B cell (primary cell): Measurements from ENCODE around the gene RFX2. TPM values are rescaled to one million over a fixed set of nuclear protein-coding genes. Genes with fewer than 3 reads are reported as not detected.

ENCODE experiments used
- ATAC-seq: fragments of 200-7000 bp; cut with Tn5 transposase; one replicate; pipeline ENCODE4 v1.10.0; 2021; ENCODE audit warnings: low read depth, mild to moderate bottlenecking, moderate number of reproducible peaks, moderate library complexity
- CTCF ChIA-PET: fragments of 350-600 bp; sonication (Branson Sonifier 250); formaldehyde crosslinking; loops from one replicate; lab custom pipeline; 2021; ENCODE audit warnings: antibody characterized with exemption, inconsistent platforms; lab: Charles Lee
- POLR2A ChIA-PET: fragments of 350-600 bp; sonication (Branson Sonifier 250); formaldehyde crosslinking; loops from one replicate; lab custom pipeline; 2021; ENCODE audit warnings: antibody characterized with exemption; lab: Charles Lee
- DNase-seq: peaks from one replicate; pipeline ENCODE4 v3.0.0; 2013
- H2AFZ ChIP-seq: 2 replicates; pipeline ENCODE4 v1.6.1; 2012; ENCODE audit warnings: mild to moderate bottlenecking, low read depth, low read length; ENCODE audit not compliant: insufficient read depth, poor library complexity, severe bottlenecking
- H3K27ac ChIP-seq, 2 donors: 1 replicate in 1 of 2; 2 replicates in 1 of 2; pipeline ENCODE4 v1.5.1; 2012 to 2013; ENCODE audit warnings: low read length in 2 of 2, mild to moderate bottlenecking in 2 of 2, moderate library complexity in 1 of 2
- H3K27me3 ChIP-seq, 4 experiments: fragments of 200-600 bp in 1 of 4; sonication (generic) in 1 of 4; replicated peaks in 1 of 4; 1 replicate in 2 of 4; 2 replicates in 2 of 4; pipeline versions ENCODE4 v1.6.1 to v1.7.0; 2013 to 2016; ENCODE audit warnings: low read length in 3 of 4, mild to moderate bottlenecking in 2 of 4, mixed read lengths in 1 of 4, moderate library complexity in 1 of 4; ENCODE audit not compliant: insufficient read depth in 4 of 4, control insufficient read depth in 3 of 4; ENCODE audit errors: control extremely low read depth in 1 of 4
- H3K36me3 ChIP-seq, 2 experiments: replicated peaks in 1 of 2; 1 replicate in 1 of 2; 2 replicates in 1 of 2; pipeline versions ENCODE4 v1.6.1 to v1.7.1; 2013; ENCODE audit warnings: low read length in 1 of 2; ENCODE audit not compliant: insufficient read depth in 2 of 2, control insufficient read depth in 1 of 2; ENCODE audit errors: control extremely low read depth in 1 of 2, extremely low read depth in 1 of 2
- H3K4me1 ChIP-seq, 2 donors: fragments of 200-600 bp in 1 of 2; sonication (generic) in 1 of 2; 1 replicate in 1 of 2; 2 replicates in 1 of 2; pipeline versions ENCODE4 v1.5.1 to v1.6.1; 2013 to 2017; ENCODE audit warnings: low read length in 2 of 2; ENCODE audit not compliant: control insufficient read depth in 2 of 2, insufficient read depth in 2 of 2
- H3K4me2 ChIP-seq: replicated peaks from 2 replicates; pipeline ENCODE3; 2012; ENCODE audit warnings: mild to moderate bottlenecking, low read depth, low read length; ENCODE audit not compliant: poor library complexity, severe bottlenecking
- H3K4me3 ChIP-seq, 5 experiments: fragments of 200-600 bp in 1 of 5; sonication (generic) in 1 of 5; 1 replicate in 3 of 5; 2 replicates in 2 of 5; pipeline versions ENCODE4 v1.5.1 to v1.7.0; 2011 to 2016; ENCODE audit warnings: low read length in 4 of 5, mild to moderate bottlenecking in 4 of 5, low read depth in 2 of 5, control low read depth in 1 of 5, moderate library complexity in 1 of 5; ENCODE audit not compliant: insufficient read depth in 1 of 5; ENCODE audit errors: control extremely low read depth in 1 of 5, extremely low read depth in 1 of 5
- H3K79me2 ChIP-seq: fragments of 200-600 bp; sonication (generic); one replicate; pipeline ENCODE4 v1.6.0; 2016; ENCODE audit warnings: low read length; ENCODE audit not compliant: control insufficient read depth, insufficient read depth
- H3K9ac ChIP-seq: fragments of 200-600 bp; sonication (generic); 2 replicates; pipeline ENCODE4 v1.6.1; 2017; ENCODE audit warnings: mild to moderate bottlenecking, low read length, moderate library complexity
- H3K9me3 ChIP-seq, 3 donors: one replicate each; pipeline versions ENCODE4 v1.6.1 to v1.7.1; 2013; ENCODE audit warnings: low read length in 2 of 3; ENCODE audit not compliant: control insufficient read depth in 2 of 3, insufficient read depth in 1 of 3; ENCODE audit errors: control extremely low read depth in 1 of 3
- H4K20me1 ChIP-seq: 2 replicates; pipeline ENCODE4 v1.6.0; 2012; ENCODE audit warnings: mild to moderate bottlenecking, low read length; ENCODE audit not compliant: insufficient read depth, control insufficient read depth, poor library complexity, severe bottlenecking
- H3K27ac Mint-ChIP-seq: one replicate; pipeline ENCODE4 v1.8.0; 2021; ENCODE audit warnings: mixed read lengths
- H3K27me3 Mint-ChIP-seq: one replicate; pipeline ENCODE4 v1.8.0; 2021; ENCODE audit warnings: mixed read lengths
- H3K4me1 Mint-ChIP-seq: one replicate; pipeline ENCODE4 v1.8.0; 2021; ENCODE audit warnings: mixed read lengths
- H3K4me3 Mint-ChIP-seq: one replicate; pipeline ENCODE4 v1.8.0; 2021; ENCODE audit warnings: mixed read lengths
- H3K9me3 Mint-ChIP-seq: one replicate; pipeline ENCODE4 v1.8.0; 2022; ENCODE audit warnings: mixed read lengths; ENCODE audit not compliant: insufficient read depth
- EZH2 ChIP-seq: IDR thresholded peaks from 2 replicates; pipeline ENCODE4 v1.6.1; 2012; ENCODE audit warnings: borderline replicate concordance, low read depth, mild to moderate bottlenecking, moderate library complexity, low read length; ENCODE audit not compliant: insufficient read depth, poor library complexity, severe bottlenecking
- WGBS: methylation state at CpG from one replicate; pipeline ENCODE4 v1.1.5; 2013; ENCODE audit warnings: missing lambda C conversion rate; ENCODE audit not compliant: insufficient coverage; 5-methylcytosine and 5-hydroxymethylcytosine counted together
- intact Hi-C: fragments of 100-400 bp; cut with micrococcal nuclease; formaldehyde crosslinking; loops from one replicate; pipeline ENCODE4 v1.10.0; 2022
- polyA plus RNA-seq: library from polyadenylated mRNA; depleted of rRNA; stranded (reverse); fragments of >200 nt; gene quantifications from 2 replicates; pipeline ENCODE4 v1.2.3, GENCODE V29; 2012
- total RNA-seq, 2 donors: library from RNA; stranded (reverse); fragments of 120-200 nt in 1 of 2; gene quantifications; 1 replicate in 1 of 2; 2 replicates in 1 of 2; pipeline versions ENCODE4 v1.2.3 to v1.2.4, GENCODE V29; 2013 to 2022
- TF ChIP-seq, protein P1 (sequence below): fragments of 200-600 bp; IDR thresholded peaks from one replicate; pipeline ENCODE4 v1.8.0; 2022; ENCODE audit warnings: antibody characterized with exemption, mild to moderate bottlenecking

Gene RFX2
- total and polyA plus RNA-seq, 2 donors (not counting 1 experiment from before 2014, with no cell fraction given), result 7.1 to 8.6 TPM

DNA sequence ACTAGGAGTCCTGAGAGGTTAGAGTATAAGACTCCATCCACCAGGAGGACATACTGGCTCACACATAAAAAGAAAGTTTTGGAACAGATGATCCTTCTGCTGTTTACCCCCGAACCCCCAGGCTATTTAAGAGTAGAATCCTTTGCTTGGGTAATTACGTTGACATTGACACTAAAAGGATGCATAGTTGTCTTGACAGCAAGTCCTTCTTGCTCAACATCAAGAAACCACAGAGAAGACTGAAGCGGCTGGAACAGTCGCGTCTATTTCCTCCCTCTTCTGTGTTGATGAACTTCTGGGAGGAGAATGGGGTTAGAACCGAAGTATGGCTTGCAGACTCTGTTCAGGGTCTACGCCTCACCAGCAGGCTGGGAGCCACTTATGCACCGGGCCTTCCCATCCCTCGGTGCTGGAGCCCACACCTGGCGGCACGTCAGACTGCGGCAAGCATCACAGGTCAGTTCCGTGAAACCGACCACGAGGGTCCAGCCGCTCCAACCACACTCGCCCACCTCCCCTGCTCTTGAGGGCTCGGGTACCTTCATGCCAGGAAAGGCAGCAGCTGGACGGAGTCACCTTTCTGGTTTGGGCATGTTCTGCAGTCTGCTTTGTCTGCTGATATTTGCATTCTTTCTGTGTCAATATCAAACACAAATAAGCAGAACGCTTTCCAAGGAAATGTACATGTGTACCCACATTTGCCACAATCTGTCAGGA is 90.0 kb downstream of the RFX2 start:
- no peaks in the 10 kb centered on the region for H3K9me3 Mint-ChIP-seq
- H2AFZ ChIP-seq, result no peak overlapping the region
- H3K4me3 Mint-ChIP-seq, result no peak overlapping the region
- H3K9ac ChIP-seq, result no peak overlapping the region
- no peaks in the 10 kb centered on the region for H3K79me2 ChIP-seq
- WGBS, result 92% methylated on average over 18 of the region's 20 CpGs
- no peaks in the 10 kb centered on the region for H3K27me3 ChIP-seq
- no peaks in the 10 kb centered on the region for H3K27me3 Mint-ChIP-seq
- CTCF ChIA-PET, result interaction anchor here (3.3 kb wide), 1 partner anchor 32 kb away, joined by 35 read pairs; no protein-coding TSS in a partner anchor
- DNase-seq (no peak), ATAC-seq (no peak)
- intact Hi-C loops, result loop anchor here (5.0 kb wide), 1 partner anchor 53 kb away; no protein-coding TSS in a partner anchor
- peaks cover 0 to 4% (median 0%) of the 10 kb centered on the region in 3 donors for H3K9me3 ChIP-seq
- no peaks in the 10 kb centered on the region for H3K4me1 ChIP-seq
- H3K27ac Mint-ChIP-seq, result no peak overlapping the region
- H3K36me3 ChIP-seq, result no peaks in the 10 kb centered on the region
- POLR2A ChIA-PET, result no interaction called here
- TF ChIP-seq, protein P1, sequence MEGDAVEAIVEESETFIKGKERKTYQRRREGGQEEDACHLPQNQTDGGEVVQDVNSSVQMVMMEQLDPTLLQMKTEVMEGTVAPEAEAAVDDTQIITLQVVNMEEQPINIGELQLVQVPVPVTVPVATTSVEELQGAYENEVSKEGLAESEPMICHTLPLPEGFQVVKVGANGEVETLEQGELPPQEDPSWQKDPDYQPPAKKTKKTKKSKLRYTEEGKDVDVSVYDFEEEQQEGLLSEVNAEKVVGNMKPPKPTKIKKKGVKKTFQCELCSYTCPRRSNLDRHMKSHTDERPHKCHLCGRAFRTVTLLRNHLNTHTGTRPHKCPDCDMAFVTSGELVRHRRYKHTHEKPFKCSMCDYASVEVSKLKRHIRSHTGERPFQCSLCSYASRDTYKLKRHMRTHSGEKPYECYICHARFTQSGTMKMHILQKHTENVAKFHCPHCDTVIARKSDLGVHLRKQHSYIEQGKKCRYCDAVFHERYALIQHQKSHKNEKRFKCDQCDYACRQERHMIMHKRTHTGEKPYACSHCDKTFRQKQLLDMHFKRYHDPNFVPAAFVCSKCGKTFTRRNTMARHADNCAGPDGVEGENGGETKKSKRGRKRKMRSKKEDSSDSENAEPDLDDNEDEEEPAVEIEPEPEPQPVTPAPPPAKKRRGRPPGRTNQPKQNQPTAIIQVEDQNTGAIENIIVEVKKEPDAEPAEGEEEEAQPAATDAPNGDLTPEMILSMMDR, result no peak
- no peak for TF ChIP-seq EZH2
- no peak overlapping the region for H3K4me3 ChIP-seq
- H3K27ac ChIP-seq, result no peak overlapping the region
- no peak overlapping the region for H3K4me2 ChIP-seq
- peaks cover 2% of the 10 kb centered on the region for H3K4me1 Mint-ChIP-seq
- no peaks in the 10 kb centered on the region for H4K20me1 ChIP-seq

DNA sequence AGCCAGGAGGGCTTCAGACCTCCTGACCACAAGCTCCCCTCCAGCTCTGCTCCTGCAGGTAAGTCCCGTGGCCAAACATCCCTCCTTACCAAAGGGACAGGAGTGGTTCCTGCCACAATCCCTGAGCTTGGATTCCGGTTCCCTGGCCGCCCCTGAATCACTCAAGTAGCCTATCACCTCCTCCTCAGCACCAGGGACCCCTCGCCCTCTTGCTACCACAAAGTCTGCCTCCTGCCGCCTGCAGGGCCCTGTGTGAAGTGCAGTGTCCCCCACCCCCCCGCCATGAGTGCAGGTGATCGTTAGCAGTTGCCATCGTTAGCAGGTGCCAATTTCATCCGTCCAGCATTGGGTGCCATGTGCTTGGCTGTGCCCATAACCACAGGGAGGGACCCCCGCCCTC is 91.5 kb downstream of the RFX2 start:
- Mint-ChIP-seq H3K9me3 (no peaks in the 10 kb centered on the region), H3K27ac (no peak overlapping the region), H3K4me1 (peaks cover 2% of the 10 kb centered on the region), H3K27me3 (no peaks in the 10 kb centered on the region), H3K4me3 (no peak overlapping the region)
- Histone ChIP-seq H3K27ac (no peak overlapping the region), H3K36me3 (no peaks in the 10 kb centered on the region), H3K27me3 (no peaks in the 10 kb centered on the region), H3K79me2 (no peaks in the 10 kb centered on the region), H3K9ac (no peak overlapping the region), H2AFZ (no peak overlapping the region), H4K20me1 (no peaks in the 10 kb centered on the region), H3K4me3 (no peak overlapping the region), H3K9me3 (peaks cover 0 to 4% (median 0%) of the 10 kb centered on the region in 3 donors), H3K4me2 (no peak overlapping the region), H3K4me1 (no peaks in the 10 kb centered on the region)
- no peak for TF ChIP-seq EZH2
- TF ChIP-seq, protein P1, result no peak
- WGBS, result 90% methylated on average over 10 of the region's 10 CpGs
- ChIA-PET CTCF (interaction anchor here (0.8 to 1.1 kb wide), 2 partner anchors 10 to 31 kb away, joined by 4 read pairs; no protein-coding TSS in a partner anchor), POLR2A (no interaction called here)
- intact Hi-C loops, result no loop called here
- ATAC-seq (no peak), DNase-seq (no peak)
